Loucy (cell line): ENCODE results near the gene TMED9.

Experiments
- H2AFZ ChIP-seq: fragments of 200-600 bp; sonication (generic); 2 replicates; pipeline ENCODE4 v1.6.0; 2016; ENCODE audit warnings: antibody characterized with exemption, mild to moderate bottlenecking, low read length, moderate library complexity
- H3F3A ChIP-seq: fragments of 200-600 bp; 2 replicates; pipeline ENCODE4 v1.6.0; 2016; ENCODE audit warnings: antibody characterized with exemption, low read depth, mild to moderate bottlenecking
- H3K27me3 ChIP-seq: fragments of 200-600 bp; sonication (generic); 2 replicates; pipeline ENCODE4 v1.6.1; 2014; ENCODE audit warnings: low read length, mild to moderate bottlenecking; ENCODE audit not compliant: insufficient read depth, poor library complexity, severe bottlenecking
- H3K36me3 ChIP-seq: fragments of 200-600 bp; sonication (generic); 2 replicates; pipeline ENCODE4 v1.6.1; 2016; ENCODE audit warnings: low read length; ENCODE audit not compliant: insufficient read depth
- H3K4me1 ChIP-seq: fragments of 200-600 bp; sonication (generic); 2 replicates; pipeline ENCODE4 v1.5.1; 2014; ENCODE audit warnings: low read length, mild to moderate bottlenecking; ENCODE audit not compliant: insufficient read depth, poor library complexity, severe bottlenecking
- H3K4me2 ChIP-seq: fragments of 200-600 bp; sonication (generic); 2 replicates; pipeline ENCODE4 v1.6.0; 2014; ENCODE audit warnings: antibody characterized with exemption, low read length, low read depth, mild to moderate bottlenecking; ENCODE audit not compliant: poor library complexity, severe bottlenecking
- H3K4me3 ChIP-seq: fragments of 200-600 bp; sonication (generic); 2 replicates; pipeline ENCODE4 v1.5.1; 2014; ENCODE audit warnings: low read length, mild to moderate bottlenecking, mixed read lengths; ENCODE audit not compliant: poor library complexity, severe bottlenecking
- H3K79me2 ChIP-seq: fragments of 200-600 bp; sonication (generic); 2 replicates; pipeline ENCODE4 v1.6.1; 2014; ENCODE audit warnings: low read length; ENCODE audit not compliant: insufficient read depth
- H3K9ac ChIP-seq: fragments of 200-600 bp; sonication (generic); 2 replicates; pipeline ENCODE4 v1.6.0; 2014; ENCODE audit warnings: mild to moderate bottlenecking, low read depth, low read length, moderate library complexity; ENCODE audit not compliant: poor library complexity, severe bottlenecking
- H3K9me2 ChIP-seq: fragments of 200-600 bp; sonication (generic); replicated peaks from 2 replicates; pipeline ENCODE4 v1.6.1; 2016; ENCODE audit warnings: low read depth, low read length, mixed read lengths
- H3K9me3 ChIP-seq: fragments of 200-600 bp; sonication (generic); 2 replicates; pipeline ENCODE4 v1.6.1; 2014; ENCODE audit warnings: mild to moderate bottlenecking, antibody characterized with exemption, low read length, low read depth; ENCODE audit not compliant: insufficient read depth
- H4K20me1 ChIP-seq: fragments of 200-600 bp; sonication (generic); 2 replicates; pipeline ENCODE4 v1.6.0; 2014; ENCODE audit warnings: antibody characterized with exemption, low read length, mild to moderate bottlenecking; ENCODE audit not compliant: insufficient read depth, poor library complexity, severe bottlenecking
- CTCF ChIP-seq: fragments of 200-600 bp; sonication (generic); conservative IDR thresholded peaks from 2 replicates; pipeline ENCODE4 v1.5.1; 2014; ENCODE audit warnings: mild to moderate bottlenecking, antibody characterized with exemption, low read length
- EZH2phosphoT487 ChIP-seq: fragments of 200-600 bp; IDR thresholded peaks from 2 replicates; pipeline ENCODE4 v1.6.1; 2018; ENCODE audit warnings: antibody characterized with exemption, mild to moderate bottlenecking, moderate library complexity, borderline replicate concordance

The TMED9 gene

DNA sequence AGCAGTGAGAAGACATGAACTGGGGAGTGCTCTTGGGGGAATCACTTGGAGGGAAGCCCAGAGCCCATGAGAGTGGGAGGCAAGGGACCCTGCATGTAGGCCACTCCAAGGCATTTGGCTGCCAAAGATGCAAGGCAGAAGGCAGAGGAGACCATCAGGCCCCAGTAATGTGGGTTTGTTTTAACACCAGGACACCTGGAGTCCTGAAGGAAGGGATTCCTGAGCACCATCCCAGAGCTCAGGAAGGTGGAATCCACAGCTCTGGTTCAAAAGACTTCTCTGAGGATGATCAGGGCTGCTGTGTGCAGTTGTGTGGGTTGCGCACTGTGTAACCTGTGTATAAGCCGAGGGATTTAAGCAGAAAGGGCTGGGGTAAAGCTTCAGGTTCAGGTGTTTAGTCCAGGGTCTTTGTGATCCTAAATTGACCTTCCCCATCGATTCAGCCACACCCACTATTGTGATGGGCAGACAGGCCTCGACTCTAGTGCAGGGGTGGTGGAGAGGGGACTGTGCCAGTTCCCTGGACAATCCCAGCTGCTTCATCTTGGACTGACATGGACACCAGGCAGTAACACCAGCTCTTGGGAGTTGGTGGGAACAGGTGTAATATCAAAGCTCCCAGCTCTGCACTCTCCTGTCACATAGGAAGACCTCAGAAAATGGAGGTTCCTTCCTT, 18.9 kb downstream of the TMED9 start:
- no peaks in the 10 kb centered on the region for H3K36me3 ChIP-seq
- H3F3A ChIP-seq: no peaks in the 10 kb centered on the region
- H3K4me3 ChIP-seq: no peak overlapping the region
- H4K20me1 ChIP-seq: no peaks in the 10 kb centered on the region
- no peak overlapping the region for H2AFZ ChIP-seq
- no peak overlapping the region for H3K9ac ChIP-seq
- no peaks in the 10 kb centered on the region for H3K4me1 ChIP-seq
- no peaks in the 10 kb centered on the region for H3K79me2 ChIP-seq
- no peaks in the 10 kb centered on the region for H3K9me2 ChIP-seq
- H3K9me3 ChIP-seq: no peaks in the 10 kb centered on the region
- TF ChIP-seq CTCF: no peak
- TF ChIP-seq EZH2phosphoT487: no peak
- no peak overlapping the region for H3K4me2 ChIP-seq
- no peaks in the 10 kb centered on the region for H3K27me3 ChIP-seq

GRCh38 chr5:177611446-177612214, 19.6 kb downstream of the TMED9 start:
- H3K4me2 ChIP-seq: no peak overlapping the region
- no peaks in the 10 kb centered on the region for H3K9me2 ChIP-seq
- no peak for TF ChIP-seq EZH2phosphoT487
- no peak for TF ChIP-seq CTCF
- H3K36me3 ChIP-seq: no peaks in the 10 kb centered on the region
- H2AFZ ChIP-seq: no peak overlapping the region
- H3K9me3 ChIP-seq: no peaks in the 10 kb centered on the region
- H3K4me1 ChIP-seq: no peaks in the 10 kb centered on the region
- no peaks in the 10 kb centered on the region for H3K27me3 ChIP-seq
- no peak overlapping the region for H3K9ac ChIP-seq
- no peak overlapping the region for H3K4me3 ChIP-seq
- H3F3A ChIP-seq: no peaks in the 10 kb centered on the region
- H3K79me2 ChIP-seq: no peaks in the 10 kb centered on the region
- no peaks in the 10 kb centered on the region for H4K20me1 ChIP-seq

DNA sequence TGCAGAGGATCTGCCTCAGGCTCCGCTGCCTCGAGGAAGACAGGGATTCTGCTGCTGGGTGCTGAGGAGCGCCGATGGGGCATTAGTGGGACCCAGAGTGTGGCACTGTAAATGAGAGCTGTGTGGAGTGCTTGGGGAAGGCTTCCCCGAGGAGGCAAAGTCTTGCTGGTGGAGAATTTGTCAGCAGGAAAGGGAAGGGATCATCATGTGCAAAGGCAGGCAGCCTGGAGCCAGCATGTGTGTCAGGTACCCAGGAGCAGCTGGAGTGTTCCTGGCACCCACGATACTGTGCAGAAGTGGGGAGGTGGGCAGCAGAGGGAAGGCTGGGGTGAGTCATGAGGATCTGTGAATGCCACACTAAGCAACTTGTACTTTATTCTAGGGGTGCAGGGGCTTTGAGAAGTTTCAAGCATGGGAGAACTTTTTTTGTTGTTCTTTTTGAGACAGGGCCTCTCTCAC, 20.2 kb downstream of the TMED9 start:
- no peaks in the 10 kb centered on the region for H3F3A ChIP-seq
- no peak overlapping the region for H3K4me3 ChIP-seq
- H3K9me3 ChIP-seq: no peaks in the 10 kb centered on the region
- H3K79me2 ChIP-seq: no peaks in the 10 kb centered on the region
- no peaks in the 10 kb centered on the region for H3K9me2 ChIP-seq
- no peaks in the 10 kb centered on the region for H3K4me1 ChIP-seq
- TF ChIP-seq EZH2phosphoT487 (no peak), CTCF (no peak)
- H2AFZ ChIP-seq: no peak overlapping the region
- no peaks in the 10 kb centered on the region for H4K20me1 ChIP-seq
- no peaks in the 10 kb centered on the region for H3K27me3 ChIP-seq
- no peak overlapping the region for H3K4me2 ChIP-seq
- no peak overlapping the region for H3K9ac ChIP-seq
- H3K36me3 ChIP-seq: no peaks in the 10 kb centered on the region
